G401 (cell line): Measurements from ENCODE around the gene UBE2C. TPM values are rescaled to one million over a fixed set of nuclear protein-coding genes. Genes with fewer than 3 reads are reported as not detected.
"Not testable (repeated sequence)": the region's sequence is repeated elsewhere in the genome, so short reads cannot be mapped to it uniquely, and the experiment has no call there.

Experiments used
- DNase-seq: peaks from one replicate; pipeline ENCODE4 v3.0.0-alpha.2; 2015; ENCODE audit warnings: low spot score
- in situ Hi-C: cut with HindIII; loops from 2 replicates; pipeline ENCODE4 v1.10.0; 2016; ENCODE audit warnings: low sequenced_read_pairs, mixed read lengths
- total RNA-seq: library from RNA; depleted of rRNA; stranded (reverse); fragments of >200 nt; shearing (Covaris generic); gene quantifications from 2 replicates; pipeline ENCODE4 v1.2.3, GENCODE V29; 2014

UBE2C gene
- total RNA-seq, 1 experiment from 2014 or later: 75.4 TPM

GRCh38 chr20:45827712-45828111, 15.3 kb downstream of the UBE2C start:
- in situ Hi-C loops: no loop called here
- no peak for DNase-seq

- no peak for DNase-seq
- in situ Hi-C loops: no loop called here
Observed at GRCh38 chr20:45828589-45828988, 16.1 kb downstream of the UBE2C start.

- in situ Hi-C loops, DNase-seq: not testable (repeated sequence)
Observed at GRCh38 chr20:45829673-45830106, 17.2 kb downstream of the UBE2C start.

- in situ Hi-C loops: no loop called here
Observed at GRCh38 chr20:45832619-45833018, 20.2 kb downstream of the UBE2C start.

GRCh38 chr20:45833030-45833882, 20.8 kb downstream of the UBE2C start, which contains the start of gene SNX21:
SNX21 (plus strand) TSS chr20:45833799; CDS start chr20:45833920, 121 bp downstream.
- in situ Hi-C loops: no loop called here
- peak; percentile 82 for DNase-seq

More at GRCh38 chr20:45832619-45833018, 20.2 kb downstream of the UBE2C start:
- no peak for DNase-seq

- in situ Hi-C loops: no loop called here
- DNase-seq: peak; percentile 79
Observed at GRCh38 chr20:45833883-45834796, 21.7 kb downstream of the UBE2C start.

GRCh38 chr20:45834797-45835161, 22.3 kb downstream of the UBE2C start:
- in situ Hi-C loops: no loop called here
- DNase-seq: no peak

- in situ Hi-C loops: no loop called here
Observed at GRCh38 chr20:45835329-45835765, 22.9 kb downstream of the UBE2C start.

GRCh38 chr20:45835825-45836224, 23.4 kb downstream of the UBE2C start:
- no peak for DNase-seq
- in situ Hi-C loops: no loop called here

More at GRCh38 chr20:45835329-45835765, 22.9 kb downstream of the UBE2C start:
- no peak for DNase-seq

GRCh38 chr20:45836841-45837240, 24.4 kb downstream of the UBE2C start:
- in situ Hi-C loops: no loop called here
- no peak for DNase-seq

- DNase-seq: no peak
- in situ Hi-C loops: no loop called here
Observed at GRCh38 chr20:45840700-45841198, 28.3 kb downstream of the UBE2C start.

- in situ Hi-C loops: no loop called here
- DNase-seq: no peak
Observed at GRCh38 chr20:45841407-45842129, 29.1 kb downstream of the UBE2C start.

- in situ Hi-C loops: no loop called here
- no peak for DNase-seq
Observed at GRCh38 chr20:45842169-45842812, 29.8 kb downstream of the UBE2C start.

GRCh38 chr20:45843506-45843905, 31.1 kb downstream of the UBE2C start:
- in situ Hi-C loops: no loop called here
- DNase-seq: no peak

GRCh38 chr20:45845452-45845851, 33.0 kb downstream of the UBE2C start:
- in situ Hi-C loops: no loop called here
- DNase-seq: no peak

- in situ Hi-C loops: no loop called here
- no peak for DNase-seq
Observed at GRCh38 chr20:45848421-45848820, 36.0 kb downstream of the UBE2C start.

- DNase-seq: no peak
- in situ Hi-C loops: no loop called here
Observed at GRCh38 chr20:45848969-45849582, 36.6 kb downstream of the UBE2C start.

GRCh38 chr20:45850238-45850637, 37.8 kb downstream of the UBE2C start:
- DNase-seq: no peak
- in situ Hi-C loops: no loop called here
